PC-3 (cell line): ENCODE data around the gene ARHGAP42. TPM values are rescaled to one million over a fixed set of nuclear protein-coding genes. Genes with fewer than 3 reads are reported as not detected.

Experiments
- ATAC-seq: fragments of 200-7000 bp; cut with Tn5 transposase; 2 replicates; pipeline ENCODE4 v1.9.1; 2020; ENCODE audit warnings: mild to moderate bottlenecking, moderate library complexity
- BruUV-seq: library from RNA; stranded (reverse); fragments of 400-500 nt; replicated peaks from 2 replicates; lab custom pipeline; 2021; lab: Mats Ljungman, UMichigan
- CTCF ChIA-PET: fragments of 300-600 bp; sonication (Branson Sonifier 250); formaldehyde crosslinking; loops from one replicate; lab custom pipeline; 2022; ENCODE audit warnings: antibody characterized with exemption; lab: Charles Lee
- POLR2A ChIA-PET: fragments of 300-600 bp; sonication (Branson Sonifier 250); formaldehyde crosslinking; loops from one replicate; lab custom pipeline; 2022; ENCODE audit warnings: antibody characterized with exemption; ENCODE audit not compliant: unreplicated experiment; lab: Charles Lee
- DNase-seq: peaks from one replicate; pipeline ENCODE4 v3.0.0-alpha.2; 2015
- H2AFZ ChIP-seq: fragments of 300-600 bp; sonication (generic); 2 replicates; pipeline ENCODE4 v1.6.0; 2016; ENCODE audit warnings: antibody characterized with exemption, low read length
- H3F3A ChIP-seq: fragments of 300-600 bp; sonication (generic); one replicate; pipeline ENCODE4 v1.6.0; 2017; ENCODE audit warnings: antibody characterized with exemption, low read length, control low read depth, mild to moderate bottlenecking; ENCODE audit not compliant: unreplicated experiment
- H3K27ac ChIP-seq: fragments of 300-600 bp; sonication (generic); 2 replicates; pipeline ENCODE4 v1.5.1; 2016; ENCODE audit warnings: mild to moderate bottlenecking, low read length
- H3K27me3 ChIP-seq: fragments of 300-600 bp; sonication (generic); 2 replicates; pipeline ENCODE4 v1.6.1; 2016; ENCODE audit warnings: low read length, mixed read lengths
- H3K36me3 ChIP-seq: fragments of 300-600 bp; sonication (generic); 2 replicates; pipeline ENCODE4 v1.6.1; 2016; ENCODE audit warnings: low read depth, mixed run types, low read length, mixed read lengths
- H3K4me1 ChIP-seq: fragments of 300-600 bp; sonication (generic); 2 replicates; pipeline ENCODE4 v1.5.1; 2016; ENCODE audit warnings: low read length; ENCODE audit not compliant: insufficient read depth
- H3K4me2 ChIP-seq: fragments of 300-600 bp; sonication (generic); 2 replicates; pipeline ENCODE4 v1.6.0; 2016; ENCODE audit warnings: low read length
- H3K4me3 ChIP-seq: fragments of 300-600 bp; sonication (generic); 2 replicates; pipeline ENCODE4 v1.5.1; 2016; ENCODE audit warnings: mild to moderate bottlenecking, low read length, mixed read lengths
- H3K79me2 ChIP-seq: fragments of 300-600 bp; sonication (generic); 2 replicates; pipeline ENCODE4 v1.6.1; 2017; ENCODE audit warnings: low read length, mixed read lengths
- H3K9ac ChIP-seq: fragments of 300-600 bp; sonication (generic); 2 replicates; pipeline ENCODE4 v1.6.0; 2016; ENCODE audit warnings: mild to moderate bottlenecking, low read length
- H3K9me2 ChIP-seq: fragments of 300-600 bp; sonication (generic); replicated peaks from 2 replicates; pipeline ENCODE4 v1.6.1; 2016; ENCODE audit warnings: mixed run types, low read length, mixed read lengths
- H3K9me3 ChIP-seq: fragments of 300-600 bp; sonication (generic); 2 replicates; pipeline ENCODE4 v1.6.1; 2016; ENCODE audit warnings: low read length, mixed read lengths
- H4K20me1 ChIP-seq: fragments of 300-600 bp; sonication (generic); 2 replicates; pipeline ENCODE4 v1.6.1; 2016; ENCODE audit warnings: low read length, mixed read lengths
- CTCF ChIP-seq: fragments of 300-600 bp; sonication (generic); conservative IDR thresholded peaks from 2 replicates; pipeline ENCODE4 v1.5.1; 2017; ENCODE audit warnings: antibody characterized with exemption, low read depth, mild to moderate bottlenecking, low read length
- EZH2 ChIP-seq: fragments of 300-600 bp; sonication (generic); IDR thresholded peaks from one replicate; pipeline ENCODE4 v1.6.1; 2017; ENCODE audit warnings: antibody characterized with exemption, mild to moderate bottlenecking, low read length; ENCODE audit not compliant: unreplicated experiment
- EZH2phosphoT487 ChIP-seq: fragments of 300-600 bp; sonication (generic); IDR thresholded peaks from 2 replicates; pipeline ENCODE4 v1.6.1; 2018; ENCODE audit warnings: mild to moderate bottlenecking, antibody characterized with exemption, low read length, borderline replicate concordance
- intact Hi-C: fragments of 100-400 bp; cut with micrococcal nuclease; formaldehyde crosslinking; loops from 2 replicates; pipeline ENCODE4 v1.9.0; 2023
- total RNA-seq: library from RNA; depleted of rRNA; stranded (reverse); fragments of >200 nt; gene quantifications from 2 replicates; pipeline ENCODE4 v1.2.3, GENCODE V29; 2014

ARHGAP42 gene
- total RNA-seq, 1 experiment from 2014 or later = 12.1 TPM

GRCh38 chr11:100999756-101000155, 312.7 kb downstream of the ARHGAP42 start:
- DNase-seq (no peak), ATAC-seq (no peak)
- ChIA-PET CTCF (interaction anchor here (0.5 kb wide), 1 partner anchor 20 kb away, joined by 3 read pairs; no protein-coding TSS in a partner anchor), POLR2A (no interaction called here)
- no TSS peak for BruUV-seq
- H3K4me1 ChIP-seq = no peaks in the 10 kb centered on the region
- no peak overlapping the region for H3K27ac ChIP-seq
- H3K9ac ChIP-seq = no peak overlapping the region
- no peak for TF ChIP-seq EZH2phosphoT487
- no peak for TF ChIP-seq EZH2
- TF ChIP-seq CTCF = no peak
- no peak overlapping the region for H3K4me2 ChIP-seq
- H3K9me3 ChIP-seq = no peaks in the 10 kb centered on the region
- H2AFZ ChIP-seq = no peak overlapping the region
- no peaks in the 10 kb centered on the region for H3K79me2 ChIP-seq
- H3K27me3 ChIP-seq = peaks cover 20% of the 10 kb centered on the region
- H3F3A ChIP-seq = no peaks in the 10 kb centered on the region
- intact Hi-C loops = no loop called here
- no peaks in the 10 kb centered on the region for H4K20me1 ChIP-seq
- no peak overlapping the region for H3K4me3 ChIP-seq
- H3K9me2 ChIP-seq = no peaks in the 10 kb centered on the region
- no peaks in the 10 kb centered on the region for H3K36me3 ChIP-seq

- Histone ChIP-seq H3K9me3 (no peaks in the 10 kb centered on the region), H3K27ac (no peak overlapping the region), H3K79me2 (no peaks in the 10 kb centered on the region), H3K9ac (no peak overlapping the region), H3K27me3 (peaks cover 26% of the 10 kb centered on the region), H4K20me1 (no peaks in the 10 kb centered on the region), H3K9me2 (no peaks in the 10 kb centered on the region), H3K4me2 (no peak overlapping the region), H3K36me3 (no peaks in the 10 kb centered on the region), H2AFZ (no peak overlapping the region), H3K4me3 (no peak overlapping the region), H3K4me1 (no peaks in the 10 kb centered on the region), H3F3A (no peaks in the 10 kb centered on the region)
- ATAC-seq (peak; percentile 92), DNase-seq (peak; percentile 66)
- BruUV-seq = no TSS peak
- TF ChIP-seq CTCF (peak; percentile 63), EZH2 (no peak), EZH2phosphoT487 (no peak)
- intact Hi-C loops = loop anchor here (1.0 kb wide), 1 partner anchor 427 kb away; no protein-coding TSS in a partner anchor
- POLR2A ChIA-PET = interaction anchor here (0.6 kb wide), 1 partner anchor 53 kb away, joined by 3 read pairs; no protein-coding TSS in a partner anchor
- CTCF ChIA-PET = no interaction called here
Observed at GRCh38 chr11:101003468-101003867, 316.4 kb downstream of the ARHGAP42 start.

GRCh38 chr11:101008961-101009689, 322.0 kb downstream of the ARHGAP42 start:
- H3K9me2 ChIP-seq = no peaks in the 10 kb centered on the region
- H3K36me3 ChIP-seq = no peaks in the 10 kb centered on the region
- DNase-seq = no peak
- no peaks in the 10 kb centered on the region for H3K79me2 ChIP-seq
- TF ChIP-seq EZH2 (no peak), CTCF (no peak), EZH2phosphoT487 (no peak)
- no peak overlapping the region for H3K4me2 ChIP-seq
- H3K27me3 ChIP-seq = peaks cover 16% of the 10 kb centered on the region
- no peak overlapping the region for H3K27ac ChIP-seq
- no peaks in the 10 kb centered on the region for H3F3A ChIP-seq
- ChIA-PET CTCF (no interaction called here), POLR2A (no interaction called here)
- BruUV-seq = no TSS peak
- H3K9me3 ChIP-seq = no peaks in the 10 kb centered on the region
- H3K9ac ChIP-seq = no peak overlapping the region
- H2AFZ ChIP-seq = no peak overlapping the region
- intact Hi-C loops = no loop called here
- no peak for ATAC-seq
- no peaks in the 10 kb centered on the region for H3K4me1 ChIP-seq
- H4K20me1 ChIP-seq = no peaks in the 10 kb centered on the region
- no peak overlapping the region for H3K4me3 ChIP-seq
